HG02610 (cell line): ENCODE measurements around the gene ANKRD60.

Experiments used
- ATAC-seq: cut with Tn5 transposase; IDR thresholded peaks from one replicate; pipeline ENCODE4 v1.9.1; 2021; ENCODE audit warnings: mild to moderate bottlenecking, moderate library complexity; ENCODE audit not compliant: unreplicated experiment

ANKRD60 gene

GRCh38 chr20:58167759-58168158, 60.7 kb downstream of the ANKRD60 start:
- no peak for ATAC-seq
